Osteocyte (in vitro differentiated cells): Measurements from ENCODE around the gene DNM2. TPM values are rescaled to one million over a fixed set of nuclear protein-coding genes. Genes with fewer than 3 reads are reported as not detected.
"Not testable (repeated sequence)": the region's sequence is repeated elsewhere in the genome, so short reads cannot be mapped to it uniquely, and the experiment has no call there.

Source experiments
- DNase-seq: peaks from one replicate; pipeline ENCODE4 v3.0.0; 2021; ENCODE audit warnings: mixed read lengths; ENCODE audit not compliant: unreplicated experiment; ENCODE audit errors: extremely low spot score
- H3K27ac Mint-ChIP-seq: one replicate; pipeline ENCODE4 v1.8.0; 2021; ENCODE audit warnings: mild to moderate bottlenecking, mixed read lengths; ENCODE audit not compliant: unreplicated experiment
- H3K27me3 Mint-ChIP-seq: one replicate; pipeline ENCODE4 v1.8.0; 2021; ENCODE audit warnings: mixed read lengths; ENCODE audit not compliant: unreplicated experiment
- H3K36me3 Mint-ChIP-seq: one replicate; pipeline ENCODE4 v1.8.0; 2021; ENCODE audit warnings: mixed read lengths; ENCODE audit not compliant: unreplicated experiment
- H3K4me1 Mint-ChIP-seq: one replicate; pipeline ENCODE4 v1.8.0; 2021; ENCODE audit warnings: mixed read lengths; ENCODE audit not compliant: unreplicated experiment
- H3K4me3 Mint-ChIP-seq: one replicate; pipeline ENCODE4 v1.8.0; 2021; ENCODE audit warnings: mild to moderate bottlenecking, moderate library complexity, mixed read lengths; ENCODE audit not compliant: unreplicated experiment
- H3K9me3 Mint-ChIP-seq: one replicate; pipeline ENCODE4 v1.8.0; 2021; ENCODE audit warnings: mixed read lengths; ENCODE audit not compliant: unreplicated experiment
- total RNA-seq: library from RNA; stranded (reverse); gene quantifications from 2 replicates; pipeline ENCODE4 v1.2.1, GENCODE V29; 2021
- TF ChIP-seq, protein P1 (sequence below): fragments of 200-600 bp; sonication (generic); IDR thresholded peaks from 2 replicates; pipeline ENCODE4 v1.5.0; 2021; ENCODE audit warnings: antibody characterized with exemption, mild to moderate bottlenecking, moderate library complexity

DNM2 gene
- total RNA-seq, 1 donor from 2014 or later = 157 TPM

- Mint-ChIP-seq H3K9me3 (no peaks in the 10 kb centered on the region), H3K36me3 (no peaks in the 10 kb centered on the region), H3K4me1 (peaks cover 4% of the 10 kb centered on the region), H3K27ac (no peak overlapping the region), H3K4me3 (no peak overlapping the region), H3K27me3 (no peaks in the 10 kb centered on the region)
- TF ChIP-seq, protein P1, sequence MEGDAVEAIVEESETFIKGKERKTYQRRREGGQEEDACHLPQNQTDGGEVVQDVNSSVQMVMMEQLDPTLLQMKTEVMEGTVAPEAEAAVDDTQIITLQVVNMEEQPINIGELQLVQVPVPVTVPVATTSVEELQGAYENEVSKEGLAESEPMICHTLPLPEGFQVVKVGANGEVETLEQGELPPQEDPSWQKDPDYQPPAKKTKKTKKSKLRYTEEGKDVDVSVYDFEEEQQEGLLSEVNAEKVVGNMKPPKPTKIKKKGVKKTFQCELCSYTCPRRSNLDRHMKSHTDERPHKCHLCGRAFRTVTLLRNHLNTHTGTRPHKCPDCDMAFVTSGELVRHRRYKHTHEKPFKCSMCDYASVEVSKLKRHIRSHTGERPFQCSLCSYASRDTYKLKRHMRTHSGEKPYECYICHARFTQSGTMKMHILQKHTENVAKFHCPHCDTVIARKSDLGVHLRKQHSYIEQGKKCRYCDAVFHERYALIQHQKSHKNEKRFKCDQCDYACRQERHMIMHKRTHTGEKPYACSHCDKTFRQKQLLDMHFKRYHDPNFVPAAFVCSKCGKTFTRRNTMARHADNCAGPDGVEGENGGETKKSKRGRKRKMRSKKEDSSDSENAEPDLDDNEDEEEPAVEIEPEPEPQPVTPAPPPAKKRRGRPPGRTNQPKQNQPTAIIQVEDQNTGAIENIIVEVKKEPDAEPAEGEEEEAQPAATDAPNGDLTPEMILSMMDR = no peak
- DNase-seq = no peak
These were observed 136.6 kb downstream of the DNM2 start for GRCh38 chr19:10854350-10855089.

- Mint-ChIP-seq H3K4me1 (peaks cover 4% of the 10 kb centered on the region), H3K27me3 (no peaks in the 10 kb centered on the region), H3K4me3 (no peak overlapping the region), H3K36me3 (no peaks in the 10 kb centered on the region), H3K9me3 (no peaks in the 10 kb centered on the region), H3K27ac (no peak overlapping the region)
- no peak for DNase-seq
- TF ChIP-seq, protein P1 = peak; percentile 53
These were observed 138.1 kb downstream of the DNM2 start for GRCh38 chr19:10855879-10856522.

- H3K27ac Mint-ChIP-seq, DNase-seq, H3K27me3 Mint-ChIP-seq, H3K4me3 Mint-ChIP-seq, H3K36me3 Mint-ChIP-seq, H3K9me3 Mint-ChIP-seq, H3K4me1 Mint-ChIP-seq: not testable (repeated sequence)
These were observed 139.0 kb downstream of the DNM2 start for GRCh38 chr19:10856899-10857298.

DNA sequence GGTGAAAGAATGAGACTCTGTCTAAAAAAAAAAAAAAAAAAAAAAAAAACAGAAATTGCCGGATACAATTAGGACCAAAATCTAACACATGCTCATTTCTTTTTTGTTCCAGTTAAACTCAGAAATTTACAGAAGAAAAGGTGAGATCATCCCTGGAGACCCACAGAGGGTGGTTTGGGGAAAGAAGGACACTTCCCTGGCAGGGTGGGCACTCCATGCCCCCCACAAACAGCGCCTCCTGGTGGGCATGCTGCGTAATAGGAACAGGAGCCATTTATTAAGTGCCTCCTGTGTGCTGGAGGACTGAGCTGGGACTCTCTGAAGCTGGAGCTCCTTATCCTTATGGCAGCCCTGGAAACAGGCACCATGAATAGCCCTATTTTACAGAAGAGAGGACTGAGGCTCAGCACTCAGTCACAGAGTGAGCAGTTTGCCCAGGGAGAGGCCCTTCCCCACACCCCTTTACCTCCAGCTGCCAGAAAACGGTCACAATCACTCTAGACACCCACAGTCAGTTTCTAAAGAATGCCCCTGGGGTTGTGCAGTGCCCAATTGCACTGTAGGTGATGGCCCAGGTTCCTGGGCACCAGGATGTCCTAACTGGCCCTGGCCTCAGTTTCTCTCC, 140.4 kb downstream of the DNM2 start:
- H3K27ac Mint-ChIP-seq = no peak overlapping the region

GRCh38 chr19:10861103-10861651, 143.3 kb downstream of the DNM2 start:
- no peak overlapping the region for H3K27ac Mint-ChIP-seq
- TF ChIP-seq, protein P1 = peak; percentile 42
- peaks cover 15% of the 10 kb centered on the region for H3K4me1 Mint-ChIP-seq
- no peak for DNase-seq
- H3K36me3 Mint-ChIP-seq = no peaks in the 10 kb centered on the region
- no peaks in the 10 kb centered on the region for H3K9me3 Mint-ChIP-seq
- H3K27me3 Mint-ChIP-seq = no peaks in the 10 kb centered on the region
- H3K4me3 Mint-ChIP-seq = no peak overlapping the region

More for the DNA sequence above, 140.4 kb downstream of the DNM2 start:
- H3K4me3 Mint-ChIP-seq = no peak overlapping the region
- H3K4me1 Mint-ChIP-seq = peaks cover 8% of the 10 kb centered on the region
- H3K36me3 Mint-ChIP-seq = no peaks in the 10 kb centered on the region
- TF ChIP-seq, protein P1 = peak; percentile 67
- no peaks in the 10 kb centered on the region for H3K27me3 Mint-ChIP-seq
- DNase-seq = no peak
- no peaks in the 10 kb centered on the region for H3K9me3 Mint-ChIP-seq
